Effector memory CD4-positive, alpha-beta T cell (primary cell): ENCODE measurements around the gene ZNF587.
"Not testable (repeated sequence)": the region's sequence is repeated elsewhere in the genome, so short reads cannot be mapped to it uniquely, and the experiment has no call there.

Experiments used
- DNase-seq, 3 donors: peaks; one replicate each; pipeline ENCODE4 v3.0.0-alpha.2; 2020
- H3K27ac ChIP-seq: 2 replicates; pipeline ENCODE4 v1.7.0; 2013; ENCODE audit warnings: mild to moderate bottlenecking, low read length, moderate library complexity; ENCODE audit not compliant: insufficient read depth, poor library complexity, severe bottlenecking
- H3K27me3 ChIP-seq: replicated peaks from 2 replicates; pipeline ENCODE4 v1.7.0; 2013; ENCODE audit warnings: mild to moderate bottlenecking, low read length; ENCODE audit not compliant: insufficient read depth, control insufficient read depth, poor library complexity, severe bottlenecking
- H3K36me3 ChIP-seq: 2 replicates; pipeline ENCODE4 v1.7.0; 2013; ENCODE audit warnings: mild to moderate bottlenecking, low read length, moderate library complexity; ENCODE audit not compliant: control insufficient read depth, insufficient read depth
- H3K4me1 ChIP-seq: 2 replicates; pipeline ENCODE4 v1.7.0; 2013; ENCODE audit warnings: low read length, mild to moderate bottlenecking; ENCODE audit not compliant: control insufficient read depth, insufficient read depth, poor library complexity, severe bottlenecking
- H3K4me3 ChIP-seq: 2 replicates; pipeline ENCODE4 v1.7.0; 2013; ENCODE audit warnings: low read length, low read depth, mild to moderate bottlenecking; ENCODE audit not compliant: insufficient read depth, poor library complexity, severe bottlenecking
- H3K9me3 ChIP-seq: 2 replicates; pipeline ENCODE4 v1.7.0; 2013; ENCODE audit warnings: mild to moderate bottlenecking, low read length, moderate library complexity; ENCODE audit not compliant: control insufficient read depth

ZNF587 gene

GRCh38 chr19:57873883-57874799, 24.5 kb downstream of the ZNF587 start:
- not testable (repeated sequence) for H3K27ac ChIP-seq, H3K27me3 ChIP-seq, H3K4me3 ChIP-seq, DNase-seq, H3K4me1 ChIP-seq
- Histone ChIP-seq H3K9me3 (peaks cover 67% of the 10 kb centered on the region), H3K36me3 (peaks cover 29% of the 10 kb centered on the region)

GRCh38 chr19:57886046-57886445, 36.4 kb downstream of the ZNF587 start:
- H3K27me3 ChIP-seq, result no peaks in the 10 kb centered on the region
- no peak for DNase-seq
- H3K9me3 ChIP-seq, result no peaks in the 10 kb centered on the region
- peaks cover 11% of the 10 kb centered on the region for H3K36me3 ChIP-seq
- H3K4me3 ChIP-seq, result no peak overlapping the region
- peaks cover 7% of the 10 kb centered on the region for H3K4me1 ChIP-seq
- H3K27ac ChIP-seq, result no peak overlapping the region

GRCh38 chr19:57887195-57887941, 37.7 kb downstream of the ZNF587 start:
- Histone ChIP-seq H3K27me3 (no peaks in the 10 kb centered on the region), H3K9me3 (no peaks in the 10 kb centered on the region), H3K4me3 (no peak overlapping the region), H3K27ac (no peak overlapping the region), H3K4me1 (peaks cover 7% of the 10 kb centered on the region), H3K36me3 (peaks cover 11% of the 10 kb centered on the region)
- DNase-seq, result no peak

- peak overlapping the region; percentile 72 for H3K4me3 ChIP-seq
- peaks cover 11% of the 10 kb centered on the region for H3K36me3 ChIP-seq
- no peaks in the 10 kb centered on the region for H3K9me3 ChIP-seq
- no peak for DNase-seq
- H3K27me3 ChIP-seq, result no peaks in the 10 kb centered on the region
- peaks cover 7% of the 10 kb centered on the region for H3K4me1 ChIP-seq
- H3K27ac ChIP-seq, result peak overlapping the region; percentile 56
Observed at GRCh38 chr19:57888107-57888559, 38.5 kb downstream of the ZNF587 start.

- no peaks in the 10 kb centered on the region for H3K27me3 ChIP-seq
- H3K4me1 ChIP-seq, result peaks cover 7% of the 10 kb centered on the region
- peaks cover 11% of the 10 kb centered on the region for H3K36me3 ChIP-seq
- H3K4me3 ChIP-seq, result peak within 1 kb of the TSS; percentile 72
- H3K27ac ChIP-seq, result peak within 1 kb of the TSS; percentile 56
- H3K9me3 ChIP-seq, result no peaks in the 10 kb centered on the region
- DNase-seq, result peak; percentile 59 to 67 (median 60)
Observed at GRCh38 chr19:57888560-57889231, 39.0 kb downstream of the ZNF587 start, which contains the start of gene ZNF814. ZNF814 (minus strand) TSS chr19:57889037; CDS start chr19:57888802, 235 bp downstream.

- H3K27me3 ChIP-seq, H3K4me3 ChIP-seq, H3K9me3 ChIP-seq, H3K4me1 ChIP-seq, DNase-seq, H3K36me3 ChIP-seq, H3K27ac ChIP-seq: not testable (repeated sequence)
Observed at GRCh38 chr19:57890706-57891105, 41.0 kb downstream of the ZNF587 start.

- Histone ChIP-seq H3K27me3 (no peaks in the 10 kb centered on the region), H3K4me3 (no peak overlapping the region), H3K4me1 (no peaks in the 10 kb centered on the region), H3K9me3 (no peaks in the 10 kb centered on the region), H3K36me3 (no peaks in the 10 kb centered on the region), H3K27ac (no peak overlapping the region)
- no peak for DNase-seq
Observed at GRCh38 chr19:57900311-57900710, 50.7 kb downstream of the ZNF587 start.

GRCh38 chr19:57903618-57904184, 54.0 kb downstream of the ZNF587 start:
- peaks cover 5% of the 10 kb centered on the region for H3K36me3 ChIP-seq
- no peaks in the 10 kb centered on the region for H3K27me3 ChIP-seq
- no peaks in the 10 kb centered on the region for H3K4me1 ChIP-seq
- no peak overlapping the region for H3K27ac ChIP-seq
- no peak overlapping the region for H3K4me3 ChIP-seq
- no peak for DNase-seq
- peaks cover 6% of the 10 kb centered on the region for H3K9me3 ChIP-seq

- Histone ChIP-seq H3K4me1 (no peaks in the 10 kb centered on the region), H3K27ac (no peak overlapping the region), H3K9me3 (peaks cover 6% of the 10 kb centered on the region), H3K36me3 (peaks cover 11% of the 10 kb centered on the region), H3K27me3 (no peaks in the 10 kb centered on the region), H3K4me3 (no peak overlapping the region)
- no peak for DNase-seq
Observed at GRCh38 chr19:57905258-57905657, 55.6 kb downstream of the ZNF587 start.
